NCI-H2196 (cell line): Measurements from ENCODE around the gene INPP5J.
A peak's percentile ranks its signal among the peaks of the same experiment; 100 is the strongest.

Experiments used
- DNase-seq: peaks from one replicate; lab custom pipeline; 2025; ENCODE audit not compliant: unreplicated experiment; lab: John Stamatoyannopoulos, UW

Gene INPP5J

DNA sequence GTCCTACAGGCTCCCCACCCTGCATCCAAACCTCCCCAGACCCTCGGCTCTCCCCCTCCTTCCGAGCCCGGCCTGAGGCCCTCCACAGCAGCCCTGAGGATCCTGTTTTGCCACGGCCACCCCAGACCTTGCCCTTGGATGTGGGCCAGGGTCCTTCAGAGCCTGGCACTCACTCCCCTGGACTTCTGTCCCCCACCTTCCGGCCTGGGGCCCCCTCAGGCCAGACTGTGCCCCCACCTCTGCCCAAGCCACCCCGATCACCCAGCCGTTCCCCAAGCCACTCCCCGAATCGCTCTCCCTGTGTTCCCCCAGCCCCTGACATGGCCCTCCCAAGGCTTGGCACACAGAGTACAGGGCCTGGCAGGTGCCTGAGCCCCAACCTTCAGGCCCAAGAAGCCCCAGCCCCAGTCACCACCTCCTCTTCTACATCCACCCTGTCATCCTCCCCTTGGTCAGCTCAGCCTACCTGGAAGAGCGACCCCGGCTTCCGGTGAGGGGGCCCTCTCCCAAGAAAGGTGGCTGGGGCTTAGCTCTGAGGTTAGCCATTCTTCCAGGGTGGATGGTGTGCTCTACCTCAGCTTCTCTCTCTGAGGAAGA is 2.9 kb downstream of the INPP5J start:
- no peak for DNase-seq

DNA sequence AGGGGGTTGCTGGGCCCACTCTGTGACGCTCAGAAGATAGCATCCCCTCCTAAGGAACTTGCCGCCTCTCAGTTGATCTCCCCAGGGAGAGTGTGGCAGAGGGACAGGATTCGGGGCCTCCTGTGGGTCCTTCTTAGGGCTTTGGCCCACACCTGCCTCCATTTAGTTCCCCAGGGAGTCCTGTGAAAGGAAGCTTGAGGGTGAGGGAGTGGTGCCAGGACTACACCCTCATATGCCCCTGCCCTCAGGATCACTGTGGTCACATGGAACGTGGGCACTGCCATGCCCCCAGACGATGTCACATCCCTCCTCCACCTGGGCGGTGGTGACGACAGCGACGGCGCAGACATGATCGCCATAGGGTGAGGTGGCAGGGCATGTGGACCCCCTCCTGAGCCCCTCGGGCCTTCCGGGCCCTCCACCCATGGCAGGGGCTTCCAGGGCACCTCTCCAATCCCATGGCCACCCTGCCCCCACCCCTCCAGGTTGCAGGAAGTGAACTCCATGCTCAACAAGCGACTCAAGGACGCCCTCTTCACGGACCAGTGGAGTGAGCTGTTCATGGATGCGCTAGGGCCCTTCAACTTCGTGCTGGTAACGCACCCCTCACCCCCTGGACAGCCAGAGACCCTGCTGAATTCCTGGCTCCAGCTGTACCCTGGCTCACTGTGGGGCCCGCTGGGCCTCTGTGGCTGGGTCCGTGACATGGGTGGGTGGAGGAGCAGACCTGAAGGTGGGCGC is 3.5 kb downstream of the INPP5J start:
- no peak for DNase-seq

DNA sequence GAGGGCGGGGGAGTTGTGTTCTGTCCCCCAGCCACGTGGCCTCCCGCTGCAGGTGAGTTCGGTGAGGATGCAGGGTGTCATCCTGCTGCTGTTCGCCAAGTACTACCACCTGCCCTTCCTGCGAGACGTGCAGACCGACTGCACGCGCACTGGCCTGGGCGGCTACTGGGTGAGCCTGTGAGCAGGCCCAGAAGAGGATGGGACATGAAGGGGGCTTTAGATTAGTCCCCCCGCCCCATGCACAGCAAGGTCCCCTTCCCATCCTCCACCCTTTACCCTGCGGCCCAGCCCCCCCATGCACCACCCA is 4.1 kb downstream of the INPP5J start:
- no peak for DNase-seq

DNA sequence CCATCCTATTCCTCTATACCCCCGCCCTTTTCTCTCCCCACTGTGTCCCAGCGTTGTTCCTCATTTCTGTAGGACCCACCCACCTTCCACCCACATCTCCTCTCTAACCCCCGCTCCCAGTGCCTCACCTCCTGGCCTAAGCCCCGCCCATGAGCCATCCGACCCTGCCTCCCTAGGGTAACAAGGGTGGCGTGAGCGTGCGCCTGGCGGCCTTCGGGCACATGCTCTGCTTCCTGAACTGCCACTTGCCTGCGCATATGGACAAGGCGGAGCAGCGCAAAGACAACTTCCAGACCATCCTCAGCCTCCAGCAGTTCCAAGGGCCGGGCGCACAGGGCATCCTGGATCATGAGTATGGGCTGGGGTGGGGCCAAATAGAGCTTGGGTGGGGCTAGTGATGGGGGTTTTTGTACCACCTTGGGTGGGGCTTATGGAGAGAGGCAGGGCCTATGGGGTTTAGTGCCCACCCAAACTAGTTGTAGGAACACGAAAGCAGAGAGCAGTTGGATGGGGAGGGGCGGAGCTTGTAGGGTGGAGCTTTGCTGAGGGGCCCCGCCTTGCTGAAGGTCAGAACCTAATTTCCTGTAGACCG is 4.5 kb downstream of the INPP5J start:
- DNase-seq: no peak

DNA sequence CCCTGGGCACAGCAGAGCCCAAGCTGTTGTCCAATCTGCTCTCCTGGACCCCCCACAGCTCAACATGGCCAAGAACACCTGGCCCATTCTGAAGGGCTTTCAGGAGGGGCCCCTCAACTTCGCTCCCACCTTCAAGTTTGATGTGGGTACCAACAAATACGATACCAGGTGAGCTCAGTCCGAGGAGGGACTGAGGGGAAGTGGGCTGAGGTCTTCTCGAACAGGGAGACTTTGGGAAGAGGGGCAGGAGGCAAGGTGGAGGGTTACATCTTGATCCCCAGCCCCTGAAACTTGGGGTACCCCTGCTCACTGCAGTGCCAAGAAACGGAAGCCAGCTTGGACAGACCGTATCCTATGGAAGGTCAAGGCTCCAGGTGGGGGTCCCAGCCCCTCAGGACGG is 5.4 kb downstream of the INPP5J start:
- no peak for DNase-seq

DNA sequence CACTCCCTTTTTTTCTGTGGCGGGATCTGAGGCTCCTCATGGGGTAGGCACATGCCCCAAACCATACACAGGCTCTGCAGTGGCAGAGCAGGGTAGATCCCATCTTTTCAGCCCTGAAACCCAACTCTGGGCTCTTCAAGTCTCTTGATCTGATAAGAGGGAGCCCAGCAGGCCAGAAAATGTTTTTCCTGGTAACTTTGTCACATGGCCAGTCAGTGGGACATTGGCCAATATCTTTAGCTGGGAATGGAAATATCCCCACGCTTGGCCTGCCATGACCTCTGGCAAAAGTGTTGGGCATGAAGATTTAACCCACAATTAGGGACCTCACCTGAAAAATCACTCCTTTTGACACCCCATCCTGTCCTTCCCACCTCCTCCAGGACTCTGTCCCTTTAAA is 8.1 kb downstream of the INPP5J start:
- DNase-seq: peak; percentile 51

GRCh38 chr22:31133911-31134310 is 11.1 kb downstream of the INPP5J start:
- DNase-seq: no peak

- DNase-seq: no peak
Measured at GRCh38 chr22:31134688-31135087, 11.9 kb downstream of the INPP5J start.

GRCh38 chr22:31135706-31136105 is 12.9 kb downstream of the INPP5J start:
- DNase-seq: no peak

- no peak for DNase-seq
Measured at GRCh38 chr22:31136155-31136554, 13.4 kb downstream of the INPP5J start.

DNA sequence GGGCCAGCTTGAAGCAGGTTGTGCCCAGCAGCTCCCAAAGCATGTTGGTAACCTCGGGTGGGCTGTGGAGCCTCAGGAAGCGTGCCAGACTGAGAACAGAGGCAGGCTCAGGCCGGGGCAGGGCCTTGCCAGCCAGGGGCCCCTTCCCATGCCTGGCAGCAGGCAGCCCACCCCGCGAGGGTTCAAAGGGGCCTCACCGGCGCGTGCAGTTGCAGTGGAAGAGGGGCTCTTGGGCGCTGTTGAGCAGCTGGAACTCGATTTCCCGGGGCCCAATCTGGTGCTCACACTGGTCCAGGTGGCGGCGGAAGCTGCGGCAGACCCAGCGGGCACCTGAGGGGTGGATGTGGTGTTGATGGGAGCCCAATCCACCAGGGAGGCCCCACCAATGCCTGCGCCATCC is 13.9 kb downstream of the INPP5J start:
- no peak for DNase-seq

GRCh38 chr22:31137721-31138120 is 15.0 kb downstream of the INPP5J start:
- no peak for DNase-seq

GRCh38 chr22:31138126-31138525 is 15.4 kb downstream of the INPP5J start:
- DNase-seq: no peak

GRCh38 chr22:31139066-31139465 is 16.3 kb downstream of the INPP5J start:
- no peak for DNase-seq

DNA sequence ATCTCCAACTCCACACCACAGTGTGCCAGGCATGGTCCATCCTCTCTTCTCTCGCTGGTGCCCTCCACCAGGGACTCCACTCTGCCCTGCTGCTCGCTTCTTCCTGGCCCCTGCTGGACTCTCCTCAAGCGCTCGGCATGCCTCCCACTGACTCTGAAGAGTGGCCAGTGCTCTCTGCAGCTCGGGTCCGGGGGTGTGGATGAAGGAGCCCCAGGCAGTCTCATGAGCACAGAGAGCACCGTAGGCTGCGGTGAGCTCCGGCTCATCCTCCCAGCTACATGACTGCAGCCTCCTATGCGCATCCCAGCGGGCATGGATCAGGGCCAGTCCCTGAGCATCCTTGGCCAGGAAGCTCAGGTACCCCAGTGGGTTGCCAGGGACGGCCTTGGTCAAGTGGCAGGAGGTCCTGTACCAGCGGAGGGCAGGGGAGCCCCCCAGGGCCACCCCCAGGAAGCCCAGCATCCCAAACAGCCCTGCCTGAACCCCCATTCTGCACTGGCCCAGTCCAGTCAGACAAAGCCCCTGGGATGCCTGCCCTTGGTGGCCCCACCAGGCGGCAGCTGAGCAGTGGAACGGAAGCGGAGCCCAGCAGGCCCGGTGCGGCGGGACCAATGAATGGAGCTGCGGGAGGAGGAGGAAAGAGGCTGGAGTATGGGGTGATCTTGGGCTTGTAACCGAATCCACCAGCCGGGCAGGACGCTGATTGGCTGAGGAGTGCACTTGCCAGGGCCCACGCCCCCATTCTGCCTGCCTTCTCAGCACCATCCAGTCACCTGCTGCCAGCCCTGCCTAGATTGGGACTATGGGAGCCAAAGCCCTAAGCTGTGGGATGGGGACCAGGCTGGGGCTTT is 17.3 kb downstream of the INPP5J start, which contains the start of gene PLA2G3:
TSS of gene PLA2G3 (minus strand) at position 643 of the 851 bp plus-strand sequence. CDS start at position 489, 154 bp downstream.
- peak; percentile 84 for DNase-seq

DNA sequence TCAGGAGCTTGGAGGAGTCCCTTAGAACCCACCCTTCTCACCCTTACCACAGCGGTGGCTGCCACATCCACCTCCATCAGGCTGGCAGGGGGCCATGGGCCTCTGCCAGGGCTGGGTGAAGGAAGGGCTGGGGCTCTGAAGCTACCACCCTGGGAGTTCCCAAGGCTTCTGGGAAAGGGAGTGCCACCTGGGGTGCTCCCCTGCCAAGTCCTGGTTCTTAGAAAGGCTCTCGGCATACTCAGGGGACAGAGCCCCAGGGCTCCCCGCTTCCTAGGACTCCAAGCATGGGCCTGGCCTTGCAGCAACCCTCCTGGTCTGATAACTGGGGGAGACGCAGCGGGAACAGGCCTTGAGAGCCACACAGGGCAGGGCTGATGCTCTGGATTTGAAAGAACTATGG is 18.0 kb downstream of the INPP5J start:
- DNase-seq: peak; percentile 59

DNA sequence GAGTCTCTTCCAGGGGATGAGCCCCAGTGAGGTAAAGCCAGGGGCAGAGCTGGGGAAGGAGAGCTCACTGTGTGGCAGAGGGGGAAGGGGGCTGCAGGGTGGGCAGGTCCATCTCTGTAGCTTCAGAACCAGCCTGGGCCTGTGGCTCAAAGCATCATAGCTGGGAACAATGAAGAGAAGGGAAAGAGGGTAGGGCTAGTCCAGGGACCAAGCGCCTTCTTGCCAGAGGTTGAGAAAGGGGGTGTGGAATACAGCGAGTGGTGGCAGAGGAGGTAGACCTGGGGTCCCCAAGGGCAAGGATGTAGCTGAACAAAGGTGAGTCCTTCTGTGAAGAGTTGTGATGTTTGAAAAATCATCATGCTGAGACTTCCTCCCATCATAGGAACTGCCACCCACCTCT is 18.8 kb downstream of the INPP5J start:
- DNase-seq: no peak

GRCh38 chr22:31142285-31142684 is 19.5 kb downstream of the INPP5J start:
- DNase-seq: no peak

DNA sequence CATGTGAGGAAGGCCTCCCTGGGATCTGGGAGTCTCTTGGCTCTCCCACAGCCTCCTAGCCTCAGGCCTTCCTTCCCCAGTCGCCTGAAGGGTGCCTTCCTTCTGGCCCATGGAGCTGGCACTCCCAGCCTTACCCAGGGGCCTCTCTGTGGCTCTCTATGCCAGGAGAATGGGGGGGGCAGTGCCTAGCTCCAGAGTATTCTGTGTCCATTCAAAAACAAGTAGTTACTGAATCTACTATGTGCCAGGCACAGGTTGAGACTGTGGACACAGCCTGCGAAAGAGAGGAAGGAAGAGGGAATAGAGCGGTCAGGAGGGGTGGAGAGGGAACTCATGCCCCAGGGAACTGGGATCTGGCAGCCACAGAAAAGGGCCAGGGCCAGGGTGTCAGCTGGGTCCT is 20.3 kb downstream of the INPP5J start:
- DNase-seq: no peak

DNA sequence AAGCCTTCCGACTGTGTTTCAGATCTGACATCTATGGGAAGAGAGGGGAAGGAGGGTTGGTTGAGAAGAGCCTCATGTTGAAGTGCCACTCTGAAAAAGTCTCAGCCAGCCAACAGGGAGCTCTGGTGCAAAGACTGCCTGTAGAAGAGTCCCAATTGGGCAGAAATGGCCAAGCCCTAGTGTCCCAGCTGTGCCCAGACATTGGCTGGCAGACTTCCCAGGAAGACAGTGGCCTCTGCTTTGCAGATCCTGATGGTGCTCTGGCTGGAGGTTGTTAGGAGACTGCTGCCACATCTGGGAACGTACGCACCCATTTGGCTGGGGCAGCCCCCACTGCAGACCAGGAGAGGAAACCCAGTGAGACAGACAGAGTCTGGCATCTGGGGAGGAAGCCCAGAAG is 20.8 kb downstream of the INPP5J start:
- peak; percentile 51 for DNase-seq

DNA sequence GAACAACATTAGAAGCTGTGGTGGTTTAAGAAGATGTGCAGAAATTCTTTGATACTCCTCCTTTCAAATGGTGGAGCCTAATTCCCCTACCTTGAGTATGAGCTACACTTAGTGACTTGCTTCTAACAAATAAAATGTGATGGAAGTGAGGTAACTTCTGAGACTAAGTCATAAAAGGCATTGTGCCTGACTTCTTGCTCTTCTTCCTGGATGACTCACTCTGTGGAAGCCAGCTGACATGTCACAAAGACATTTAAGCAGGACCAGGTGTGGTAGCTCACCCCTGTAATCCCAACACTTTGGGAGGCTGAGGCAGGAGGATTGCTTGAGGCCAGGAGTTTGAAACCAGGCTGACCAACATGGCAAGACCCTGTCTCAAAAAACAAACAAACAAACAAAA is 21.5 kb downstream of the INPP5J start:
- DNase-seq: no peak

- DNase-seq: no peak
Measured at GRCh38 chr22:31148488-31148887, 25.7 kb downstream of the INPP5J start.
